ENCODE data around the gene LNX2.
A peak's percentile ranks its signal among the peaks of the same experiment; 100 is the strongest.

LNX2 gene

GRCh38 chr13:27559719-27560118 lies 60.6 kb downstream of the LNX2 start:
- no peak for DNase-seq (ENCODE audit: low read depth)

GRCh38 chr13:27556109-27556508 lies 64.2 kb downstream of the LNX2 start:
- peak; percentile 49 for DNase-seq (ENCODE audit: low read depth)

GRCh38 chr13:27551562-27551961 lies 68.8 kb downstream of the LNX2 start:
- DNase-seq (ENCODE audit: low read depth): no peak

- no peak for DNase-seq (ENCODE audit: low read depth)
Measured at GRCh38 chr13:27549406-27549981, 70.8 kb downstream of the LNX2 start.

- DNase-seq (ENCODE audit: low read depth): no peak
Measured at GRCh38 chr13:27542220-27542619, 78.1 kb downstream of the LNX2 start.

GRCh38 chr13:27541386-27541785 lies 78.9 kb downstream of the LNX2 start:
- peak; percentile 11 for DNase-seq (ENCODE audit: low read depth)

- DNase-seq (ENCODE audit: low read depth): no peak
Measured at GRCh38 chr13:27536361-27537101, 83.8 kb downstream of the LNX2 start.

- DNase-seq (ENCODE audit: low read depth): peak; percentile 7
Measured at GRCh38 chr13:27535546-27535945, 84.8 kb downstream of the LNX2 start.

- no peak for DNase-seq (ENCODE audit: low read depth)
Measured at GRCh38 chr13:27534981-27535380, 85.3 kb downstream of the LNX2 start.

GRCh38 chr13:27534108-27534980 lies 86.0 kb downstream of the LNX2 start:
- DNase-seq (ENCODE audit: low read depth): no peak

- DNase-seq (ENCODE audit: low read depth): peak; percentile 72
Measured at GRCh38 chr13:27533155-27533643, 87.1 kb downstream of the LNX2 start.

GRCh38 chr13:27528908-27529307 lies 91.4 kb downstream of the LNX2 start:
- no peak for DNase-seq (ENCODE audit: low read depth)

- no peak for DNase-seq (ENCODE audit: low read depth)
Measured at GRCh38 chr13:27526516-27526915, 93.8 kb downstream of the LNX2 start.

GRCh38 chr13:27524981-27525975 lies 95.1 kb downstream of the LNX2 start:
- DNase-seq (ENCODE audit: low read depth): no peak

GRCh38 chr13:27523346-27524073 lies 96.8 kb downstream of the LNX2 start:
- DNase-seq (ENCODE audit: low read depth): no peak

GRCh38 chr13:27522847-27523246 lies 97.5 kb downstream of the LNX2 start:
- no peak for DNase-seq (ENCODE audit: low read depth)

GRCh38 chr13:27516103-27516502 lies 104.2 kb downstream of the LNX2 start:
- no peak for DNase-seq (ENCODE audit: low read depth)

- DNase-seq (ENCODE audit: low read depth): no peak
Measured at GRCh38 chr13:27510082-27510481, 110.2 kb downstream of the LNX2 start.

GRCh38 chr13:27508802-27509201 lies 111.5 kb downstream of the LNX2 start:
- DNase-seq (ENCODE audit: low read depth): no peak

GRCh38 chr13:27505792-27506191 lies 114.5 kb downstream of the LNX2 start:
- DNase-seq (ENCODE audit: low read depth): no peak

GRCh38 chr13:27504868-27505194 lies 115.5 kb downstream of the LNX2 start:
- no peak for DNase-seq (ENCODE audit: low read depth)

All from iris pigment epithelial cell (primary cell).